Thyroid gland (tissue), 4 donors: ENCODE results near the gene DMAC2L.

ENCODE experiments used
- CTCF ChIP-seq, 6 experiments: fragments of 200-600 bp in 3 of 6; fragments of 450-650 bp in 3 of 6; sonication (generic) in 3 of 6; IDR thresholded peaks; one replicate each; pipeline ENCODE4 v1.5.1; 2016 to 2019; ENCODE audit warnings: antibody characterized with exemption in 6 of 6, mild to moderate bottlenecking in 2 of 6, inconsistent platforms in 1 of 6, moderate library complexity in 1 of 6
- POLR2A ChIP-seq, 2 donors: fragments of 450-650 bp; IDR thresholded peaks; one replicate each; pipeline ENCODE4 v1.6.1; 2017; ENCODE audit warnings: antibody characterized with exemption in 2 of 2, mild to moderate bottlenecking in 2 of 2, moderate library complexity in 1 of 2

- TF ChIP-seq CTCF (IDR thresholded peaks at IDR 0.05) (no peak), POLR2A (IDR thresholded peaks at IDR 0.05) (no peak)
Observed at GRCh38 chr14:50360093-50360492, 48.0 kb downstream of the DMAC2L start.
